ENCODE measurements around the gene TDRD6. TPM values are rescaled to one million over a fixed set of nuclear protein-coding genes. Genes with fewer than 3 reads are reported as not detected.

TDRD6 gene, protein sequence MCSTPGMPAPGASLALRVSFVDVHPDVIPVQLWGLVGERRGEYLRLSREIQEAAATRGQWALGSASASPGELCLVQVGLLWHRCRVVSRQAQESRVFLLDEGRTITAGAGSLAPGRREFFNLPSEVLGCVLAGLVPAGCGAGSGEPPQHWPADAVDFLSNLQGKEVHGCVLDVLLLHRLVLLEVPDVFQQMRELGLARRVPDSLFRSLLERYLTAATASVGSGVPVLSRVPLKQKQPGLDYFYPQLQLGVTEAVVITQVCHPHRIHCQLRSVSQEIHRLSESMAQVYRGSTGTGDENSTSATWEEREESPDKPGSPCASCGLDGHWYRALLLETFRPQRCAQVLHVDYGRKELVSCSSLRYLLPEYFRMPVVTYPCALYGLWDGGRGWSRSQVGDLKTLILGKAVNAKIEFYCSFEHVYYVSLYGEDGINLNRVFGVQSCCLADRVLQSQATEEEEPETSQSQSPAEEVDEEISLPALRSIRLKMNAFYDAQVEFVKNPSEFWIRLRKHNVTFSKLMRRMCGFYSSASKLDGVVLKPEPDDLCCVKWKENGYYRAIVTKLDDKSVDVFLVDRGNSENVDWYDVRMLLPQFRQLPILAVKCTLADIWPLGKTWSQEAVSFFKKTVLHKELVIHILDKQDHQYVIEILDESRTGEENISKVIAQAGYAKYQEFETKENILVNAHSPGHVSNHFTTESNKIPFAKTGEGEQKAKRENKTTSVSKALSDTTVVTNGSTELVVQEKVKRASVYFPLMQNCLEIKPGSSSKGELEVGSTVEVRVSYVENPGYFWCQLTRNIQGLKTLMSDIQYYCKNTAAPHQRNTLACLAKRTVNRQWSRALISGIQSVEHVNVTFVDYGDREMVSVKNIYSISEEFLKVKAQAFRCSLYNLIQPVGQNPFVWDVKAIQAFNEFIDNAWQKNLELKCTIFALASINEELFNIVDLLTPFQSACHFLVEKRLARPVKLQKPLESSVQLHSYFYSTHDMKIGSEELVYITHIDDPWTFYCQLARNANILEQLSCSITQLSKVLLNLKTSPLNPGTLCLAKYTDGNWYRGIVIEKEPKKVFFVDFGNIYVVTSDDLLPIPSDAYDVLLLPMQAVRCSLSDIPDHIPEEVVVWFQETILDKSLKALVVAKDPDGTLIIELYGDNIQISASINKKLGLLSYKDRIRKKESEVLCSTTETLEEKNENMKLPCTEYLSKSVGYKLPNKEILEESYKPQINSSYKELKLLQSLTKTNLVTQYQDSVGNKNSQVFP (N-terminal part only)
- under 0.01 TPM in 1 of 2 replicates, not detected in the other for total RNA-seq

DNA sequence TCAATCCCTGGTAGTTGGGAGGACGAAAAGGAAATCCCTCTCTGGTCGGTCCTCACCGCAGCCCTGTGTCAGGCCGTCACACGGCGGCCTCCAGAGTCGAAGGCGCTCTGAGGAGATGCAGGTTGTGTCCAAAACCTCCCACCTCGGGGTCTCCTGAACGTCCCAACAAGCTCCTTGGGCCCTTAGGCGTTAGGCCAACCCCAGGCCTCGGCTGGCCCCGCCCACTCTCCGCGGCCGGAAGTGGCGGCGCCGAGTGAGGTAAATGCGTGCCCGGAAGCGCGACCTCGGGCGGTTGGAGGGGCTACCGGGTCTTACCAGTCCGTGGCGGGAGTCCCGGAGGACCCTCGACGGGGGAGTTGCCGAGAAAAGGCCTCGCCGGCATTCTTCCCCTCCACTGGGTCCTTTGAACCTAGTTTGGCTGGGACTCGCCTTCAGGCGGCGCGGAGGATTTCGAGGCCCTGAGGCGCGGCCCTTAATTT lies at the start of gene TDRD6:
TDRD6 (plus strand) TSS at position 267 of the 479 bp plus-strand sequence. CDS start 244 bp downstream, outside the sequence.

DNA sequence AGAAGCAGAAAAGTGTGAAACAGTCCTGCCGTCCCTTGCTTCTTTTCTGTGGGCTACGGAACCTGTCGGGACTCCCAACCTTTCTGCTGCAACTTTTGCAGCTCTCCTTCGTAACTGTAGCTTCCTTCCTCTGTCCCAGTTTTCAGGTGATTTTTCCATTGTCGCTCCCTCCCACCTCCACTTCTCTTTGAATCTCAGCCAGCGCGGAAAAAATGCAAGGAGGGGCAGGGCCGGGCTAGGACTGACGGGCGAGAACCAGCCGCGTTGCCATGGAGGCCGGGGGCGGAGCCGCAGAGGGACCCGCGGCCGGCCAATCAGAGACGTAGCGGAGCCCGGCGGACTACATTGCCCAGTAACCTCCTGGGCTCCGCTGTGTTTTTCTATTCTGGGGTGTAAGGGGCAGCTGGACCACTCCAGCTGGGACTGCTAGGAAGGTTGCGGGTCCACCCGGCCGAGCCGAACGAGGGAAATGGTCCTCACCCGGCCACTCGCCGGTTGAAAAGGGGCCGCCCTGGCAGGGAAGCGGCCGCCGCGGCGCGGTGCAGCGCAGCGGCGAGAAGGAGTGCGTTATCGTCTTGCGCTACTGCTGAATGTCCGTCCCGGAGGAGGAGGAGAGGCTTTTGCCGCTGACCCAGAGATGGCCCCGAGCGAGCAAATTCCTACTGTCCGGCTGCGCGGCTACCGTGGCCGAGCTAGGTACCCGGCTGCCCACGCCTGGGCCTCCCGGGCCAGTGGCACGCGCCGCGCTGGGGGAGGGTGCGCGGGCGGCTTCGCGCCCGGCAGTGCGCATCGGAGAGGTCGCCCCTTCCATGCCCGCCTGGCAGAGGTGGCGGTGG lies 34.9 kb upstream of the TDRD6 start, which contains the start of the genes CYP39A1 and SLC25A27:
CYP39A1 (minus strand) TSS at position 216 of the 836 bp plus-strand sequence. CDS start 236 bp downstream, outside the sequence.
SLC25A27 (plus strand) TSS at position 373 of the 836 bp plus-strand sequence; CDS start at position 591, 218 bp downstream.

DNA sequence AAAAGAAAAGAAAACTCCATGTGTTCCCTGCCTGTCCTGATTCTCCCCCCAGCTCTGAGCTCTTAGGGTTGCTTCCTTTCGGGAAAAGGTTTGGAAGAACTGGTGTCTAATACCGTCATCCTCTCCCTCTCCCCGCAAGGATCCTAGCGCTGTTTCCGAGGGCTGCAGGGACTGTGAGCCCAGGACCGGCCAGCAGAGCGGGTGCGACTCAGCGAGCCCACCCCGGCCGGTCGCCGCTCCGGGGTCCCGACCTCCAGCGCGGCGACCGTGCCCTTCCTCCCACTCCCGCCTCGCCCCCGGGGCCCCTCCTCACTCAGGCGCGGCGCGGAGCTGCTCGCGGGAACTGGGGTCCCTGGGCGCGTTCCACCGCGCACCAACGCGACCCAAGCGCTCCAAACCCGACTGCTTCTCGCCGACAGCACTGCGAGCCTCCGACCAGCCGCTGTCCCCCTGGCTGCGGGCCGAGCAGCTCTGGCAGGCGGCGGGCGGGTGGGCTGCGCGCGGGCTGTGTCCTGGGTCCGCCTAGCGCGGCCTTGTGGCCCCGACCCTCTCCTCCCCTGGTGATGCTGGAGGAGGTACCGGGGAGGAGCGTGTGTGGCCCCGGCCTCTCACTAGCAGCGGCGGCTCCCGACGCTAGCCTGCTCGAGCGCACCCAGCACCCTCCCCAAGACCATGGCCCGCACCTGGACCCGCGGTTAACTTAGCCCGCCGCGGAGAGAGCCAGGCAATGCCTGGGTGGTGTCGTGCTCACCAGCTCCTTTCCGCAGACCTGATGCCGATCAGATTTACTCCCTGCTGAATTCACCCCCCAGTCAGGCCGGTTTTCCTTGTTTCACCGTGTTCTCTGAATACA lies 47.4 kb downstream of the TDRD6 start, which contains the start of gene PLA2G7:
PLA2G7 (minus strand) TSS at position 509 of the 853 bp plus-strand sequence. CDS start 12,484 bp downstream, outside the sequence.

DNA sequence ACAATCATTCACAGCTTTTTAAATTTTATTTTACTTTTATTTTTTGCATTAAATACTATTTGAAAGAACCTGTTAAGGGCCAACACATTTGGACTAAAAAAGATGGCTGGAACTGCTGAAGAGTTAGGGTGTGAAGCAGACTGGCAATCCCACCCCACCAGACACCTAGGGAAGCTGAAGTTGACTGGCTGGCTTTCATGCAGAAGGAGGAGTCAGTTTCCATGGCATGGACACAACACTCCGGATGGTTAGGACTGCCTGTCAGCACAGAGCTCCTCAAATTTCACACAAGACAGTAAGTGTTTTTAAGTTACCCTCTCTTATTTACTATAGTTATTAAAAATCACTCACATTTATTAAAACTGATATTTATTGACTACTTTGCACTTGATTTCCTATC lies 59.0 kb downstream of the TDRD6 start, which contains the start of gene ANKRD66:
ANKRD66 (plus strand) TSS at position 238 of the 400 bp plus-strand sequence. CDS start 5,016 bp downstream, outside the sequence.

Other genes with a start within 250 kb of the TDRD6 start
- gene RCAN2, start 196.4 kb upstream of the TDRD6 start, total RNA-seq: 0.23 TPM in 1 of 2 replicates, not detected in the other
- gene CYP39A1, start 35.1 kb upstream of the TDRD6 start, total RNA-seq: 1.8 and 5.7 TPM in 2 replicates
- 3.0 and 4.4 TPM in 2 replicates for gene SLC25A27, start 34.9 kb upstream of the TDRD6 start, total RNA-seq
- 0.04 and 0.78 TPM in 2 replicates for gene PLA2G7, start 47.5 kb downstream of the TDRD6 start, total RNA-seq
- not detected in 2 replicates for gene ANKRD66, start 59.0 kb downstream of the TDRD6 start, total RNA-seq
- 0.11 TPM in 1 of 2 replicates, not detected in the other for gene MEP1A, start 105.5 kb downstream of the TDRD6 start, total RNA-seq
- not detected in 2 replicates for gene ADGRF5, start 234.1 kb downstream of the TDRD6 start, total RNA-seq